ENCODE data around the gene MYH13.
"Not testable (repeated sequence)": the region's sequence is repeated elsewhere in the genome, so short reads cannot be mapped to it uniquely, and the experiment has no call there.

MYH13 gene

DNA sequence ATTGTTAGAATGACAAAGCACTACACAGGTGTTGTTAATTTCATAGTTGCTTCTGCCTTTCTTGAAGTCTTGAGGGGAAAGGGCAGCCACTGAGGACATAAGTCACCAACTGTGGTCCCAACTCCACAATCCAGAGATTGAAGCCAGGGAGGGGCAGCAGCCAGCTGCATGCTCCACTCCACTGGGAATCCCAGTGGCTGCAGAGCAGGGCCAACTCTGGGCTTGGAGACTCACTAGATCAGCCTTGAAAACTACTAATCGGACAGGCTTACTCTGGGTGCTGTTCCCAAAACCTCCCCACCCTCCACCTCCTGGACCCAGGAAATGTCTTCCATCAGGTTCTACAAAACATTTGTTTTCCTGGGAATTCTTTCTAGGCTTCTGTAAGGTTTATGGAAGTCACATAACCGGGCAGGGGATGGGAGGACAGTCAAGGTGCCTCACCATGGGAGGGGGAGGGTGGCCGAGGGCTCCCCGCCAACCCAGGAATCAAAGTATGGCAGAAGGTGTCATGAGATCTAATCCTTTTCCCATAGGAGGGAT is 68.0 kb downstream of the MYH13 start:
- DNase-seq (ENCODE audit: low read depth in 2 of 2), result no peak

- DNase-seq (ENCODE audit: low read depth in 2 of 2), result no peak
Measured at GRCh38 chr17:10297691-10298090, 75.1 kb downstream of the MYH13 start.

- DNase-seq (ENCODE audit: low read depth in 2 of 2), result peak; percentile 16 to 23
Measured at GRCh38 chr17:10295728-10296343, 77.0 kb downstream of the MYH13 start.

DNA sequence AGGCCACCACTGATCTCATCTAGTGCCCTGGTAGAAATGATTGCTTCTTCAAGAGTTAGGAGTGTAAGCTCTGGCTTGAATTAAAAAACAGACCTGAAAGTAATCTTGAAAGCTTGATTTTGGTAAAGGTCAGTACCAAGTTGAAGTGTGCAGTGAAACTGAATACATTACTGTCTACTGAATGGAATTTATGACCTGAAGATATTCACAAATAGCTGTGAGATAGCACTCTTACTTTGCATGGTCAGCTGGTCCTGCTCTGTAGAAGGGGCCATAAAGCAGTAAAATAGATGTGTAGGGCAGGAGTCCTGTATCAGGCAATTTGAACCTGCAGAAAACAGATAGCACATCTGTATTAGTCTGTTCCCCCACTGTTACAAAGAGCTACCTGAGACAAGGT is 78.6 kb downstream of the MYH13 start:
- DNase-seq (ENCODE audit: low read depth in 2 of 2), result no peak

DNA sequence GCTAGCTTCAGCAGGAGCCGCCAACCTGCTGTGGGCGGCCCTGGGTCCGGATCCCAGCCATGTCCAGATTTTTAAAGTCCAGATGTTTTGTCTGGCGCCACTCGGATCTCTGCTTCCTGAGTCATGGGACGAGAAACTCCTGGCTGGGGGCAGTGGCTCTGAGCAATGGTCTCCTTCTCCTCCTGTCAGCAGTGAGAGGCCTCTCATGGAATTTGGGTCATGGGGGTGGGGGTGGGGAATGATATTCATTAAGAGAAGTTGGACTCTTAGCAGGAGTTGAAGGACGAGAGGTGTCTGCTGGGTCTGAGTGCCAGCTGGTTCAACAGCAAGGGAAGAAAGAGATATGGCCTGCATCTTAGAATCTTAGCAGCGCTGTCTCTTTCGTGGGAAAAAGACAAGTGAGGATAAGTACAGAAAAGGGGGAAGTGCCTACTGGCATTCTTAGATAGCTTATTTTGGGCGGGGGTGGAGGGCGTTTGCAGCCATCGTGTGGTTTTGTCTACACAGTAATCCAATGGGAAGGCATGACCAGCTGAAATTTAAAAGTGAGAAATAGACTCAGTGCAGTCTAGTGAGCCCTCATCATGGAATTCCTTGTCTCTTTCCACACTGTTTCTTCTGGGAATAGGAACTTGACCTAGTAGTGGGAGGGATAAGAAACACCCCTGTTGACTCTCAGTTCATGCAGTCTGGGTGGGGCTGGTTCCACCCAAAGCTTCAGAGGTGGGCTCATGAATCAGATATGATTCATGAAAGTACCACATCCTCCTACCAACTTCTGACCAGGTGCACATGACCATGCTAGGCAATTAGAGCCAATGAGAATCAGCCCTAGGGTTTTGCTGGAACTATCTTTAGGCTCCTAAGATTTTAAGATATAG is 80.5 kb downstream of the MYH13 start:
- DNase-seq (ENCODE audit: low read depth in 2 of 2), result no peak

DNA sequence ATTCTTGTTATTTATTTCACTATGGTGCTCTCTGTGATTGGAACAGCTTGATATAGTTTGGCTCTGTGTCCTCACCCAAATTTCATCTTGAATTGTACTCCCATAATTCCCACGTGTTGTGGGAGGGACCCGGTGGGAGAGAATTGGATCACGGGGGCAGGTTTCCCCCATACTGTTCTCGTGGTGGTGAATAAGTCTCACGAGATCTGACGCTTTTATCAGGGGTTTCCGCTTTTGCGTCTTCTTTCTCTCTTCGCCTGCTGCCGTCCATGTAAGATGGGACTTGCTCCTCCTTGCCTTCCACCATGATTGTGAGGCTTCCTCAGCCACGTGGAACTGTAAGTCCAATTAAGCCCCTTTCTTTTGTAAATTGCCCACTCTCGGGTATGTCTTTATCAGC is 81.2 kb downstream of the MYH13 start:
- not testable (repeated sequence) for DNase-seq (ENCODE audit: low read depth in 2 of 2)

- DNase-seq (ENCODE audit: low read depth in 2 of 2), result no peak
Measured at GRCh38 chr17:10290041-10290440, 82.8 kb downstream of the MYH13 start.

DNA sequence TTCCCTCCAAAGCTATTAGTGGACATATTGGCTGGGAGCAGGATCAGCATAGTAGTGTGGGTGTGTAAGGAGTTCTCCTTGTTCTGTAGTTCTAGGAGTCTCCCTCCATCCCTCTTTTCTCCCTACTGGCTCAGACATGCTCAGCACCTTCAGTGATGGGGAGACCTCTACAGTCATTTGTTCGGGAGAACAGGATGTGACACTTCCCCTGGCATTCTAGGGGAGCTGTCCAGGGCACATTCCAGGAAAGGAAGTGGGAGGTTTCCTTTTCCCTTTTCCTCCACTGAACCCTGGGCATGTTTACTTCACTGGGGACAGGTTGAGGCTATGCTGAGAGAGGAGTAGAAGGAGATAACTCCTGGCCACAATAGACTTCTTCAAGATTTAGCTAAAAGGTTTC is 86.5 kb downstream of the MYH13 start:
- no peak for DNase-seq (ENCODE audit: low read depth in 2 of 2)

GRCh38 chr17:10285896-10286295 is 86.9 kb downstream of the MYH13 start:
- DNase-seq (ENCODE audit: low read depth in 2 of 2), result no peak

DNA sequence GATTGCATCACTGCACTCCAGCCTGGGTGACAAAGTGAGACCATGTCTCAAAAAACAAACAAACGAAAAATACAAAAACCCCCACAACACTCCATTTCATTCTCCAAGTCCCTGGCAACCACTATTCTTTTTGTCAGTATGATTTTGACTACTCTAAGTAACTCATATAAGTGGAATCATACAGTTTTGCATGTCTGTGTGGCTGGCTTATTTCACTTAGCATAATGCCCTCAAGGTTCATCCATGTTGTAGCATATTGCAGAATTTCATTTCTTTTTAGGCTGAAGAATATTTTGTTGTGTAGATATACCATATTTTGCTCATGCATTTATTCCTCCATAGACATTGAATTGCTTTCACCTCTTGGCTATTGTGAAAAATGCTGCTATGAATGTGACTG is 92.7 kb downstream of the MYH13 start:
- DNase-seq (ENCODE audit: low read depth in 2 of 2), result no peak

DNA sequence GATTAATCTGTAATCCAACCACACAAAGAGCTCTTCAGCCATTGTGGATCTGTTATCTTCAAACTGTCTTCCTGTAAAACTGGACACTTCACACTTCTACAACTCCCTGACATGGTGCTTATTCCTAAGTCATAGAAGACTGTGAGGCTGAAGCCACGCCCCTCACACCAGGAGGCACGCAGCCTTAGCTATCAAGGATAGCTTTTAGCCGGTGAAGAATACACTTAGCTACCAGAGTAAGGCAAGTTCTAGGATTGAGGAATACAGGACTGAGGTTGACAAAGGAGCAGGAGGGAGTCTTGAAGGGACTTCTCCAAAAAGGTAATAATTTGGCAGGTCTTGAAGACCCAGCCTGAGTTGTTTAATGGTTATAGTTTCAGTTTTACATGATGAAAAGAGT is 94.6 kb downstream of the MYH13 start:
- no peak for DNase-seq (ENCODE audit: low read depth in 2 of 2)

- no peak for DNase-seq (ENCODE audit: low read depth in 2 of 2)
Measured at GRCh38 chr17:10276436-10276835, 96.4 kb downstream of the MYH13 start.

GRCh38 chr17:10275418-10275817 is 97.4 kb downstream of the MYH13 start:
- no peak for DNase-seq (ENCODE audit: low read depth in 2 of 2)

GRCh38 chr17:10271106-10271562 is 101.7 kb downstream of the MYH13 start:
- no peak for DNase-seq (ENCODE audit: low read depth in 2 of 2)

DNA sequence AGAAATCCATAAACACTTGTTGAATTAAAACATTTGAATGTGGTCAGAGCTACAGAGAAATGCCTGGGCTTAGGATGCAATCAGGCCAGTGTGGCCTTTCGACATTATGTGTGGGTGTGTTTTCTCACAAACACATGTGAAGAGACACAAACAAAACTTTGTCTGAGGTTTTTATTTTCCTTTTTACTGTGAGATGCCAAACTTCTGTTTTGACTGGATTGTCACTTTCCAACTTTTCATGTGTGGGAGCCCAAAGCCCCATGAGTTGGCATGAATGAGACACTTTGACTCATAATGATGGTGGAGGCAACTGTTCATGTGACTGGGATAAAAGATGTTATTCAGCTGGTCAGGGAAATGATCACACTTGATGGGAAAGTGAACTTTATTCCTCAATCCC is 102.5 kb downstream of the MYH13 start:
- no peak for DNase-seq (ENCODE audit: low read depth in 2 of 2)

- no peak for DNase-seq (ENCODE audit: low read depth in 2 of 2)
Measured at GRCh38 chr17:10268005-10268404, 104.8 kb downstream of the MYH13 start.

- DNase-seq (ENCODE audit: low read depth in 2 of 2), result no peak
Measured at GRCh38 chr17:10266296-10266876, 106.4 kb downstream of the MYH13 start.

DNA sequence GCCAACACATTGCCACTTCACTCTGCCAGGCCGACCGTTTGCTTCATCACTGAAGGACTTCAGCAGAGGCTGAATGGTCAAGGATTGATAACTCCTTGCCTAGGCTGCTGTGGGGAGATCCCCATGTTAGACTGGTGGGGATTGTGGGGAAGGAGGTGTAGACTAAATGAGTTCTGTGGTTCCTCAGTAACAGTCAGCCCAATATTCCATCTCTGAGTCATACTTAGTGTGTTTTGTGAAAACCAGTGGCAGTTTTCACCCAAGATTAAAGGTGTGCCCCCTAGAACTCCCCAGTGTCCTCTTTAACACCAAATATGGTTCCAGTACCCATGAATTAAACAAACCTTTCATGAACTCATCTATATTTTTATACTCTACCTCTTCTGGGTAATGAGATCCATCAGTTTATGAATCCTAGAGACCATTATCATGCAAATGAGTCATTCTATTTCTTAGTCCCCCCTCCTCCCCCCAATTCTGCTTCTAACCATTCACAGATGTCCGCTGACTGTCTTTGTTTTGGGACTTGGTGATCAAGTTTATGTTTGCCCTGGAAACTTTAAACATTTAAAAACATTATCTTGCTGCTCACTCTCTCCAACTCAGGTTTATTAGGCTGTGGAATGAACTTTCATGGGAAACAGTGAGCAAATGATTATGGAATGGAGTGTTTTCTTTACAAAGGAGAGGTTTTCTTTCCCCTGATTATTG is 107.6 kb downstream of the MYH13 start:
- DNase-seq (ENCODE audit: low read depth in 2 of 2), result no peak

- no peak for DNase-seq (ENCODE audit: low read depth in 2 of 2)
Measured at GRCh38 chr17:10264051-10264450, 108.8 kb downstream of the MYH13 start.

DNA sequence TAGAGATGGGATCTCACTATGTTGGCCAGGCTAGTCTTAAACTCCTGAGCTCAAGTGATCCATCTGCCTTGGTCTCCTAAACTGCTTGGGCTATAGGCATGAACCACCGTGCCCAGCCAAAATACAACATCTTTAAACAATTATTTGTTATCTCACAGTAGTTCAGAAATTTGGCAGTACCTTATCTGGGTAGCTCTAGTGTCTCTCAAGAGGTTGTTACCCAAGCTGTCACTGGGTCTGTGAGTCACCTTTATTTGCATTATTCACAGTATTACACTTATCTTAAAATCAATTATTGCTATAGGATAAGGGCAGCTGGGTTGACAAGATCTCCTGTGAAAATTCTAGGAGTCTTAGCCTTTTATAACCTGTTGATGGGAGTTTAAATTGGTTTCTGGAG is 110.4 kb downstream of the MYH13 start:
- DNase-seq (ENCODE audit: low read depth in 2 of 2), result no peak

GRCh38 chr17:10261098-10261497 is 111.7 kb downstream of the MYH13 start:
- no peak for DNase-seq (ENCODE audit: low read depth in 2 of 2)

Data from stimulated activated CD8-positive, alpha-beta memory T cell treated with anti-CD3 and anti-CD28 coated beads, Interleukin-2, amount 100 ng/mL, for 48 hours (primary cell).